HepG2 (cell line): Measurements from ENCODE around the gene PSME3IP1. TPM values are rescaled to one million over a fixed set of nuclear protein-coding genes. Genes with fewer than 3 reads are reported as not detected.

ENCODE experiments used
- AKAP8 ChIP-seq: sonication (generic); formaldehyde crosslinking; IDR thresholded peaks from 2 replicates; pipeline ENCODE4 v1.5.1; 2020; ENCODE audit warnings: mild to moderate bottlenecking, missing genetic modification reagents
- BRCA1 ChIP-seq: sonication (generic); formaldehyde crosslinking; IDR thresholded peaks from 2 replicates; pipeline ENCODE4 v1.4.0; 2020; ENCODE audit warnings: missing genetic modification reagents
- FOXK1 ChIP-seq: sonication (generic); formaldehyde crosslinking; IDR thresholded peaks from 2 replicates; pipeline ENCODE4 v1.4.0; 2020; ENCODE audit warnings: low read depth, missing genetic modification reagents, borderline replicate concordance
- MYPOP ChIP-seq: sonication (generic); formaldehyde crosslinking; IDR thresholded peaks from 2 replicates; pipeline ENCODE4 v1.8.1; 2023; ENCODE audit warnings: mild to moderate bottlenecking, moderate library complexity, missing genetic modification reagents
- NONO ChIP-seq, 2 experiments: fragments of 450-650 bp in 1 of 2; sonication (generic) in 1 of 2; formaldehyde crosslinking in 1 of 2; IDR thresholded peaks in 1 of 2; conservative IDR thresholded peaks in 1 of 2; 2 replicates each; pipeline versions ENCODE4 v1.6.1 to v1.8.0; 2017 to 2022; ENCODE audit warnings: mild to moderate bottlenecking in 1 of 2, missing genetic modification reagents in 1 of 2, moderate library complexity in 1 of 2
- PAX8 ChIP-seq: sonication (generic); formaldehyde crosslinking; IDR thresholded peaks from 2 replicates; pipeline ENCODE4 v1.8.0; 2022; ENCODE audit warnings: mild to moderate bottlenecking, missing genetic modification reagents, borderline replicate concordance
- SALL1 ChIP-seq: sonication (generic); formaldehyde crosslinking; IDR thresholded peaks from 2 replicates; pipeline ENCODE4 v1.8.0; 2022; ENCODE audit warnings: mild to moderate bottlenecking, missing genetic modification reagents
- STAG1 ChIP-seq: sonication (generic); formaldehyde crosslinking; IDR thresholded peaks from 2 replicates; pipeline ENCODE4 v1.4.0; 2020; ENCODE audit warnings: missing genetic modification reagents
- ZFP36L1 ChIP-seq: sonication (generic); formaldehyde crosslinking; IDR thresholded peaks from 2 replicates; pipeline ENCODE4 v1.8.0; 2022; ENCODE audit warnings: mild to moderate bottlenecking, missing genetic modification reagents, moderate library complexity
- ZFP36L2 ChIP-seq: sonication (generic); formaldehyde crosslinking; IDR thresholded peaks from 2 replicates; pipeline ENCODE4 v1.4.0; 2020; ENCODE audit warnings: missing genetic modification reagents
- ZNF251 ChIP-seq: sonication (generic); formaldehyde crosslinking; IDR thresholded peaks from 2 replicates; pipeline ENCODE4 v1.9.0; 2021; ENCODE audit warnings: mild to moderate bottlenecking, missing genetic modification reagents
- ZNF619 ChIP-seq: sonication (generic); formaldehyde crosslinking; IDR thresholded peaks from 2 replicates; pipeline ENCODE4 v1.4.0; 2020; ENCODE audit warnings: mild to moderate bottlenecking, missing genetic modification reagents
- ZNF772 ChIP-seq: sonication (generic); formaldehyde crosslinking; IDR thresholded peaks from 2 replicates; pipeline ENCODE4 v1.5.0; 2020; ENCODE audit warnings: mild to moderate bottlenecking, missing genetic modification reagents
- polyA plus RNA-seq, 8 experiments: library from polyadenylated mRNA; depleted of rRNA in 3 of 8; stranded (reverse) in 7 of 8; unstranded in 1 of 8; fragments of >200 nt; fragmentation: Illumina TruSeq in 4 of 8; extraction: Trizol in 4 of 8; gene quantifications; 2 replicates each; pipeline versions ENCODE4 v1.2.1 to v1.2.3, GENCODE V29; 2011 to 2016; ENCODE audit warnings: low read depth in 4 of 8, missing spikeins in 1 of 8, mixed read lengths in 1 of 8; ENCODE audit not compliant: insufficient read depth in 1 of 8
- total RNA-seq, 5 experiments: library from RNA; depleted of rRNA; stranded (reverse); fragments of >200 nt; fragmentation: Illumina TruSeq; extraction: Trizol; gene quantifications; 2 replicates each; pipeline ENCODE4 v1.2.3, GENCODE V29; 2016; ENCODE audit warnings: low read depth in 1 of 5
- TF ChIP-seq, protein P1 (sequence below): sonication (generic); formaldehyde crosslinking; IDR thresholded peaks from 2 replicates; pipeline ENCODE4 v1.4.0; 2020; ENCODE audit warnings: mild to moderate bottlenecking, low read depth, missing genetic modification reagents
- TF ChIP-seq, protein P2 (sequence below): sonication (generic); formaldehyde crosslinking; IDR thresholded peaks from 2 replicates; pipeline ENCODE4 v1.5.1; 2020; ENCODE audit warnings: missing genetic modification reagents, mild to moderate bottlenecking, borderline replicate concordance
- TF ChIP-seq, protein P3 (sequence below): sonication (generic); formaldehyde crosslinking; IDR thresholded peaks from 2 replicates; pipeline ENCODE4 v1.9.0; 2021; ENCODE audit warnings: missing genetic modification reagents, mild to moderate bottlenecking, borderline replicate concordance
- TF ChIP-seq, protein P4 (sequence below): sonication (generic); formaldehyde crosslinking; IDR thresholded peaks from 2 replicates; pipeline ENCODE4 v1.5.0; 2020; ENCODE audit warnings: mild to moderate bottlenecking, missing genetic modification reagents, borderline replicate concordance

Gene PSME3IP1
- total and polyA plus RNA-seq, 2 of the 13 experiments (the other 11 are each of a cell fraction or from before 2014, with no cell fraction given), result 90.8 to 99.8 TPM

GRCh38 chr16:57194512-57194911 lies 8.7 kb upstream of the PSME3IP1 start (continued):
- no peak; the same call in 1 of the 2 replicates for TF ChIP-seq SALL1 (CRISPR knock-in tag)
- no peak for TF ChIP-seq PAX8 (CRISPR knock-in tag)
- TF ChIP-seq ZNF772 (CRISPR knock-in tag), result no peak
- TF ChIP-seq STAG1, result no peak
- TF ChIP-seq, protein P1, sequence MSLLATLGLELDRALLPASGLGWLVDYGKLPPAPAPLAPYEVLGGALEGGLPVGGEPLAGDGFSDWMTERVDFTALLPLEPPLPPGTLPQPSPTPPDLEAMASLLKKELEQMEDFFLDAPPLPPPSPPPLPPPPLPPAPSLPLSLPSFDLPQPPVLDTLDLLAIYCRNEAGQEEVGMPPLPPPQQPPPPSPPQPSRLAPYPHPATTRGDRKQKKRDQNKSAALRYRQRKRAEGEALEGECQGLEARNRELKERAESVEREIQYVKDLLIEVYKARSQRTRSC (CRISPR knock-in tag), result no peak
- TF ChIP-seq, protein P2, sequence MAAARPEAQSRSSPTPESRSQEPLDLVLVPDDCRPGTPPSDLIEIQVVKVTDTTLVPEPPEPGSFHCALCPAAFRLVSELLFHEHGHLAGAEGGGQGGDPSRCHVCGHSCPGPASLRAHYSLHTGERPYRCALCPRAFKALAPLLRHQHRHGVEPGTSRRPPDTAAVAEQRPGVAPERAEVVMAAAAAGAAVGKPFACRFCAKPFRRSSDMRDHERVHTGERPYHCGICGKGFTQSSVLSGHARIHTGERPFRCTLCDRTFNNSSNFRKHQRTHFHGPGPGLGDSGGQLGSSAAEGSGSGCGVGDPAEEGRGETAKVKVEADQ (CRISPR knock-in tag), result no peak
- TF ChIP-seq, protein P3, sequence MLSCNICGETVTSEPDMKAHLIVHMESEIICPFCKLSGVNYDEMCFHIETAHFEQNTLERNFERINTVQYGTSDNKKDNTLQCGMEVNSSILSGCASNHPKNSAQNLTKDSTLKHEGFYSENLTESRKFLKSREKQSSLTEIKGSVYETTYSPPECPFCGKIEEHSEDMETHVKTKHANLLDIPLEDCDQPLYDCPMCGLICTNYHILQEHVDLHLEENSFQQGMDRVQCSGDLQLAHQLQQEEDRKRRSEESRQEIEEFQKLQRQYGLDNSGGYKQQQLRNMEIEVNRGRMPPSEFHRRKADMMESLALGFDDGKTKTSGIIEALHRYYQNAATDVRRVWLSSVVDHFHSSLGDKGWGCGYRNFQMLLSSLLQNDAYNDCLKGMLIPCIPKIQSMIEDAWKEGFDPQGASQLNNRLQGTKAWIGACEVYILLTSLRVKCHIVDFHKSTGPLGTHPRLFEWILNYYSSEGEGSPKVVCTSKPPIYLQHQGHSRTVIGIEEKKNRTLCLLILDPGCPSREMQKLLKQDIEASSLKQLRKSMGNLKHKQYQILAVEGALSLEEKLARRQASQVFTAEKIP (CRISPR knock-in tag), result no peak
- TF ChIP-seq MYPOP (CRISPR knock-in tag), result 0 out of 2 replicates have a peak, but pooled peaks have one; percentile 12
- TF ChIP-seq FOXK1, result peak; percentile 50
- TF ChIP-seq, protein P4, sequence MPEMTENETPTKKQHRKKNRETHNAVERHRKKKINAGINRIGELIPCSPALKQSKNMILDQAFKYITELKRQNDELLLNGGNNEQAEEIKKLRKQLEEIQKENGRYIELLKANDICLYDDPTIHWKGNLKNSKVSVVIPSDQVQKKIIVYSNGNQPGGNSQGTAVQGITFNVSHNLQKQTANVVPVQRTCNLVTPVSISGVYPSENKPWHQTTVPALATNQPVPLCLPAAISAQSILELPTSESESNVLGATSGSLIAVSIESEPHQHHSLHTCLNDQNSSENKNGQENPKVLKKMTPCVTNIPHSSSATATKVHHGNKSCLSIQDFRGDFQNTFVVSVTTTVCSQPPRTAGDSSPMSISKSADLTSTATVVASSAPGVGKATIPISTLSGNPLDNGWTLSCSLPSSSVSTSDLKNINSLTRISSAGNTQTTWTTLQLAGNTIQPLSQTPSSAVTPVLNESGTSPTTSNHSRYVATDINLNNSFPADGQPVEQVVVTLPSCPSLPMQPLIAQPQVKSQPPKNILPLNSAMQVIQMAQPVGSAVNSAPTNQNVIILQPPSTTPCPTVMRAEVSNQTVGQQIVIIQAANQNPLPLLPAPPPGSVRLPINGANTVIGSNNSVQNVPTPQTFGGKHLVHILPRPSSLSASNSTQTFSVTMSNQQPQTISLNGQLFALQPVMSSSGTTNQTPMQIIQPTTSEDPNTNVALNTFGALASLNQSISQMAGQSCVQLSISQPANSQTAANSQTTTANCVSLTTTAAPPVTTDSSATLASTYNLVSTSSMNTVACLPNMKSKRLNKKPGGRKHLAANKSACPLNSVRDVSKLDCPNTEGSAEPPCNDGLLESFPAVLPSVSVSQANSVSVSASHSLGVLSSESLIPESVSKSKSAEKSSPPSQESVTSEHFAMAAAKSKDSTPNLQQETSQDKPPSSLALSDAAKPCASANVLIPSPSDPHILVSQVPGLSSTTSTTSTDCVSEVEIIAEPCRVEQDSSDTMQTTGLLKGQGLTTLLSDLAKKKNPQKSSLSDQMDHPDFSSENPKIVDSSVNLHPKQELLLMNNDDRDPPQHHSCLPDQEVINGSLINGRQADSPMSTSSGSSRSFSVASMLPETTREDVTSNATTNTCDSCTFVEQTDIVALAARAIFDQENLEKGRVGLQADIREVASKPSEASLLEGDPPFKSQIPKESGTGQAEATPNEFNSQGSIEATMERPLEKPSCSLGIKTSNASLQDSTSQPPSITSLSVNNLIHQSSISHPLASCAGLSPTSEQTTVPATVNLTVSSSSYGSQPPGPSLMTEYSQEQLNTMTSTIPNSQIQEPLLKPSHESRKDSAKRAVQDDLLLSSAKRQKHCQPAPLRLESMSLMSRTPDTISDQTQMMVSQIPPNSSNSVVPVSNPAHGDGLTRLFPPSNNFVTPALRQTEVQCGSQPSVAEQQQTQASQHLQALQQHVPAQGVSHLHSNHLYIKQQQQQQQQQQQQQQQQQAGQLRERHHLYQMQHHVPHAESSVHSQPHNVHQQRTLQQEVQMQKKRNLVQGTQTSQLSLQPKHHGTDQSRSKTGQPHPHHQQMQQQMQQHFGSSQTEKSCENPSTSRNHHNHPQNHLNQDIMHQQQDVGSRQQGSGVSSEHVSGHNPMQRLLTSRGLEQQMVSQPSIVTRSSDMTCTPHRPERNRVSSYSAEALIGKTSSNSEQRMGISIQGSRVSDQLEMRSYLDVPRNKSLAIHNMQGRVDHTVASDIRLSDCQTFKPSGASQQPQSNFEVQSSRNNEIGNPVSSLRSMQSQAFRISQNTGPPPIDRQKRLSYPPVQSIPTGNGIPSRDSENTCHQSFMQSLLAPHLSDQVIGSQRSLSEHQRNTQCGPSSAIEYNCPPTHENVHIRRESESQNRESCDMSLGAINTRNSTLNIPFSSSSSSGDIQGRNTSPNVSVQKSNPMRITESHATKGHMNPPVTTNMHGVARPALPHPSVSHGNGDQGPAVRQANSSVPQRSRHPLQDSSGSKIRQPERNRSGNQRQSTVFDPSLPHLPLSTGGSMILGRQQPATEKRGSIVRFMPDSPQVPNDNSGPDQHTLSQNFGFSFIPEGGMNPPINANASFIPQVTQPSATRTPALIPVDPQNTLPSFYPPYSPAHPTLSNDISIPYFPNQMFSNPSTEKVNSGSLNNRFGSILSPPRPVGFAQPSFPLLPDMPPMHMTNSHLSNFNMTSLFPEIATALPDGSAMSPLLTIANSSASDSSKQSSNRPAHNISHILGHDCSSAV (CRISPR knock-in tag), result no peak
- no peak; the same call in 1 of the 2 replicates for TF ChIP-seq AKAP8 (CRISPR knock-in tag)
- no peak for TF ChIP-seq ZNF251 (CRISPR knock-in tag)
- TF ChIP-seq ZFP36L2 (CRISPR knock-in tag), result no peak
- TF ChIP-seq ZNF619 (CRISPR knock-in tag), result no peak
- no peak; the same call in 1 of the 2 replicates for TF ChIP-seq ZFP36L1 (CRISPR knock-in tag)
- no peak for TF ChIP-seq NONO (IDR thresholded peaks at IDR 0.05)
- no peak for TF ChIP-seq NONO (CRISPR knock-in tag; conservative IDR thresholded peaks at IDR 0.05)
- TF ChIP-seq BRCA1, result no peak
